ENCODE measurements around the gene NOCT. TPM values are rescaled to one million over a fixed set of nuclear protein-coding genes. Genes with fewer than 3 reads are reported as not detected.

The NOCT gene
- total RNA-seq, 3 donors from 2014 or later: 4.0 to 9.5 (median 6.4) TPM

- Histone ChIP-seq H3K27me3 (no peaks in the 10 kb centered on the region), H3K36me3 (no peaks in the 10 kb centered on the region), H3K9me3 (no peaks in the 10 kb centered on the region), H3K4me3 (no peak overlapping the region), H3K4me1 (no peaks in the 10 kb centered on the region), H3K27ac (no peak overlapping the region)
- no peak for DNase-seq (ENCODE audit: low spot score in 2 of 2)
- TF ChIP-seq CTCF (IDR thresholded peaks at IDR 0.05): no peak
- no peak for TF ChIP-seq POLR2AphosphoS5 (IDR thresholded peaks at IDR 0.05)
- TF ChIP-seq POLR2A (IDR thresholded peaks at IDR 0.05): no peak
- intact Hi-C loops (cut with DNase I; ENCODE audit: low total_unique reads): no loop called here
Observed at GRCh38 chr4:139092271-139092670, 76.7 kb downstream of the NOCT start.

Other genes with a start within 250 kb of the NOCT start
- 100 to 1,000 TPM in 1 of 3 donors, 10 to 100 TPM in 2; 59.4 to 106 (median 67.2) TPM for gene ELF2, start 161.4 kb downstream of the NOCT start, total RNA-seq